Dendritic cell treated with granulocyte-macrophage colony-stimulating factor and Interleukin-4, amounts not matched to agents 40 ng/mL and 50 ng/mL, for 4 days (primary cell): Measurements from ENCODE around the gene PNMA3.
"Not testable (repeated sequence)": the region's sequence is repeated elsewhere in the genome, so short reads cannot be mapped to it uniquely, and the experiment has no call there.

ENCODE experiments used
- H3K27ac Mint-ChIP-seq: one replicate; pipeline ENCODE4 v1.8.0; 2022; ENCODE audit warnings: mild to moderate bottlenecking, mixed read lengths
- H3K27me3 Mint-ChIP-seq: one replicate; pipeline ENCODE4 v1.8.0; 2022; ENCODE audit warnings: mild to moderate bottlenecking, mixed read lengths
- H3K36me3 Mint-ChIP-seq: one replicate; pipeline ENCODE4 v1.8.0; 2022; ENCODE audit warnings: low read depth, mixed read lengths
- H3K4me1 Mint-ChIP-seq: one replicate; pipeline ENCODE4 v1.8.0; 2022; ENCODE audit warnings: low read depth, mixed read lengths
- H3K4me3 Mint-ChIP-seq: one replicate; pipeline ENCODE4 v1.8.0; 2022; ENCODE audit warnings: mild to moderate bottlenecking, moderate library complexity, mixed read lengths
- H3K9me3 Mint-ChIP-seq: one replicate; pipeline ENCODE4 v1.8.0; 2022; ENCODE audit warnings: mixed read lengths
- intact Hi-C: fragments of 100-400 bp; cut with micrococcal nuclease; formaldehyde crosslinking; loops from one replicate; pipeline ENCODE4 v1.15.0; 2022

Gene PNMA3, protein sequence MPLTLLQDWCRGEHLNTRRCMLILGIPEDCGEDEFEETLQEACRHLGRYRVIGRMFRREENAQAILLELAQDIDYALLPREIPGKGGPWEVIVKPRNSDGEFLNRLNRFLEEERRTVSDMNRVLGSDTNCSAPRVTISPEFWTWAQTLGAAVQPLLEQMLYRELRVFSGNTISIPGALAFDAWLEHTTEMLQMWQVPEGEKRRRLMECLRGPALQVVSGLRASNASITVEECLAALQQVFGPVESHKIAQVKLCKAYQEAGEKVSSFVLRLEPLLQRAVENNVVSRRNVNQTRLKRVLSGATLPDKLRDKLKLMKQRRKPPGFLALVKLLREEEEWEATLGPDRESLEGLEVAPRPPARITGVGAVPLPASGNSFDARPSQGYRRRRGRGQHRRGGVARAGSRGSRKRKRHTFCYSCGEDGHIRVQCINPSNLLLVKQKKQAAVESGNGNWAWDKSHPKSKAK

DNA sequence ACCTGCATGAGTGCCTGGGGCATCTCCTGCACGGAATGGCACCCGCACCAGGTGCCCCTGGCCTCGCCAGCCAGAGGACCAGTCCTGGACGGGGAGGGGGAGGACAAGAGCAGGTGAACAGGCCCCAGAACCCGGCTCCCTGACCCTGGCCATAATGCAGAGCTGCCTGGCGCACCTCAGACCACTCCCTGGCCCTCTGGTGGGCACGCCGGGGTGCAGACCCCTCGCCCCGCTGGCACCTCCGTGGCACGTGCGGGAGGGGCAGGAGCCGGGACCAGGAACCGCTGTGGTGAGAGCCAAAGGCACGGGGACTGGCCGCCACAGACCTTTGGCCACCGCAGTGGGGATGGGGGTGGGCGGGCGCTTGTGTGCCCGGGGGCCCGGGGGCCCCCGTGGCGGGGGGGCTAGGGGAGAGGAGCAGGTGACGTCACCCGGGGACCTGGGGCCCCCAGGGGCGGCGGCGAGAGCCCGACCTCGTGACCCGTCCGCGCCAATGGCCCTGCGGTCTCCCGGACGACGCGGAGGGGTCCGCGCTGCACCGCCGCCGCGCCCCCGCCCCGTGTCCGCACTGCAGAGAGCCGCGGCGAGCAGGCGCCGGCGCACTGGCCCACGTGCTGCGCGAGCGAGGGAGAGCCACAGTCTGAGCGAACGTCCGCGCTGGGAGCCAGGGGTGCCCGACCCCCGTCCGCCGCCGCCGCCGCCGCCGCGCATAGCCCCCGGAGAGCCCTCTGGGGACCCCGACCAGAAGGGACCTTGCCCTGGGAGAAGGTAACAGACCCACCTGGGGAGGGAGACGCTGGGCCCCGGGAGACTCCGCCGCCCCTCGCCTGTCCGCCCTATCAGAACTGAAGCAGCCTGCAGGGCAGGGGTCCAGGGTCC, at the start of gene PNMA3:
PNMA3 (plus strand) TSS at position 600 of the 879 bp plus-strand sequence. CDS start 586 bp downstream, outside the sequence.
- Mint-ChIP-seq H3K4me3 (no peak within 1 kb of the TSS), H3K4me1 (no peaks in the 10 kb centered on the region), H3K9me3 (no peaks in the 10 kb centered on the region), H3K27me3 (peaks cover 20% of the 10 kb centered on the region), H3K27ac (no peak within 1 kb of the TSS), H3K36me3 (no peaks in the 10 kb centered on the region)
- intact Hi-C loops = no loop called here

DNA sequence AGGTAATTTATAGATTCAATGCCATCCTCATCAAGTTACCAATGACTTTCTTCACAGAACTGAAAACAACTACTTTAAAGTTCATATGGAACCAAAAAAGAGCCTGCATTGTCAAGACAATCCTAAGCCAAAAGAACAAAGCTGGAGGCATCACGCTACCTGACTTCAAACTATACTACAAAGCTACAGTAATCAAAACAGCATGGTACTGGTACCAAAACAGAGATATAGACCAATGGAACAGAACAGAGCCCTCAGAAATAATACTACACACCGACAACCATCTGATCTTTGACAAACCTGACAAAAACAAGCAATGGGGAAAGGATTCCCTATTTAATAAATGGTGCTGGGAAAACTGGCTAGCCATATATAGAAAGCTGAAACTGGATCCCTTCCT, 39.1 kb upstream of the PNMA3 start:
- H3K4me1 Mint-ChIP-seq, H3K9me3 Mint-ChIP-seq, intact Hi-C loops, H3K36me3 Mint-ChIP-seq, H3K4me3 Mint-ChIP-seq, H3K27ac Mint-ChIP-seq: not testable (repeated sequence)
- peaks cover 12% of the 10 kb centered on the region for H3K27me3 Mint-ChIP-seq

DNA sequence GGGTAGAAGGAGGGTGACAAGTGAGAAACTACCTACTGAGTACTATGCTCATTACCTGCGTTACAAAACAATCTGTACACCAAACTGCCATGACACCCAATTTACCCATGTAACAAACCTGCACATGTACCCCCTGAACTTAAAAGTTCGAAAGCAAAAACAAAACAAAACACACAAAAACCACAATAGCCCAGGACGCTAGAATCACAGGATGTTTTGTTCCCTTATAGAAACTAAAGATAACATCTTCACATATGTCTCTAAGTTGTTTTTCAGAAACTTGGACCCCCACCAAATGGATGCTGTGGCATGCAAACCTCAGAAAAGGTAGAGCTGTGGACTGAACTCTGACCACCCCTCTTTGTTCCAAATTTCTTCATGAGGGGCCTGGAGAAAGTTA, 37.1 kb upstream of the PNMA3 start:
- H3K4me1 Mint-ChIP-seq = no peaks in the 10 kb centered on the region
- H3K36me3 Mint-ChIP-seq = no peaks in the 10 kb centered on the region
- intact Hi-C loops = no loop called here
- no peak overlapping the region for H3K4me3 Mint-ChIP-seq
- no peak overlapping the region for H3K27ac Mint-ChIP-seq
- peaks cover 12% of the 10 kb centered on the region for H3K27me3 Mint-ChIP-seq
- H3K9me3 Mint-ChIP-seq = no peaks in the 10 kb centered on the region

DNA sequence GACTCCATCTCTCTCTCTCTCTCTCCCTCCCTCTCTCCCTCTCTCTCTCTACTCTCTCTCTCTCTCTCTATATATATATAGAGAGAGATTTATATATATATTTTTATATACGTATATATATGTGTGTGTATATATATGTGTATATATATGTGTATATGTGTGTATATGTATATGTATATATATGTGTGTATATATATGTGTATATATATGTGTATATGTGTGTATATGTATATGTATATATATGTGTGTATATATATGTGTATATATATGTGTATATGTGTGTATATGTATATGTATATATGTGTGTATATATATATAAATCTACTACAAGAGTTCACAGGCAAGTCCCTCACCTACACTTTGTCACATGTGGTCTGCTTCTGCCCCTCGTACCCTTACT, 29.8 kb upstream of the PNMA3 start:
- H3K4me1 Mint-ChIP-seq, H3K36me3 Mint-ChIP-seq, H3K27ac Mint-ChIP-seq, H3K9me3 Mint-ChIP-seq, H3K4me3 Mint-ChIP-seq, H3K27me3 Mint-ChIP-seq, intact Hi-C loops: not testable (repeated sequence)

DNA sequence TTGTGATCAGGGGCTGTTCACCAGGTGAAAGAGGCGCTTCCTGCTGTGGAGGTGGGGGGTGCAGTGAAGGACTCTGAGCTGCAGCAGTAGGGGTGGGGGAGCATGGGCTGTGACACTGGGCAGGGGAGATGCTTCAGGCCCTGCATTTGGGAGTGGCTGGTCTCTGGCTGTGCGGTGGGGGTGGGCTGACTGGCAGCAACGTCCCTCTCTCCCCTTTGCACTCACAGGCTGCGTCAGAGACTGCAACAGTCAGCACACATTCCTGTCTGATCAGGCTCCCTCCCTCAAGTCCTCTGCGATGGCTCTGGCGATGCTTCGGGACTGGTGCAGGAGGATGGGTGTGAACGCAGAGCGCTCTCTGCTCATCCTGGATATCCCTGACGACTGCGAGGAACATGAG, 27.8 kb upstream of the PNMA3 start:
- intact Hi-C loops, H3K36me3 Mint-ChIP-seq, H3K4me3 Mint-ChIP-seq, H3K27me3 Mint-ChIP-seq, H3K4me1 Mint-ChIP-seq, H3K9me3 Mint-ChIP-seq, H3K27ac Mint-ChIP-seq: not testable (repeated sequence)

DNA sequence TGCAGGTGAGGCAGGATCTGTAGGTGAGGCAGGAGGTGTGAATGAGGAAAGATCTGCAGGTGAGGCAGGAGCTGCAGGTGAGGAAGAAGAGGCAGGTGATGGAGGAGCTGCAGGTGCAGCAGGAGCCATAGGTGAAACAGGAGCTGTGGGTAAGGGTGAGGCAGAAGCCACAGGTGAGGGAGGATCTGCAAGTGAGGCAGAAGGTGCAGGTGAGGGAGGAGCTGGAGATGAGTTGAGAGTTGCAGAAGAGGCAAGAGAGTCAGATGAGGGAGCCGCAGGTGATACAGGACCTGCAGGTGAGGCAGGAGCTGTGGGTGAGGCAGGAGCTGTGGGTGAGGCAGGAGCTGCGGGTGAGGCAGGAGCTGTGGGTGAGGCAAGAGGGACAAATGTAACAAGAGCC, 27.1 kb upstream of the PNMA3 start:
- Mint-ChIP-seq H3K4me3 (no peak overlapping the region), H3K27ac (no peak overlapping the region)

DNA sequence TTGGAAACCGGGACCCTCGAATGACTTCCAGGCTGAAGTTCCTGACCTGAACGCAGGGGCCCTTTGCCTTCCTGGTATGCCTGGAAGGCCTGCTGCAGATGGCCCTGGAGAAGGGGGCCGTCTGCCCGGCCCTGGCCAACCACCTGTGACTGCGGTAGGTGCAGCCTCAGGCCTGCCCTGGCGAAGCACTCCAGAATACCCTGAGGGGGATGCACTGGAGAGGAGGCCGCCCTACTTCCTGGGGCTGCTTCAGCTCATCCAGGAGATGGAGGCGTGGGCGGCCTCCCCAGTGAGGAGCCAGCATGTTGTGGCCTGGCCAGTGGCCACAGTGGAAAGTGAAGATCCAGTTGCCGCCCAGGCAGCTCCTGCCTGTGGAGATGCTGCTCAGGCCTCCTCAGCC, 26.4 kb upstream of the PNMA3 start:
- Mint-ChIP-seq H3K9me3 (no peaks in the 10 kb centered on the region), H3K27ac (no peak overlapping the region), H3K4me1 (no peaks in the 10 kb centered on the region), H3K36me3 (no peaks in the 10 kb centered on the region), H3K27me3 (peaks cover 7% of the 10 kb centered on the region), H3K4me3 (no peak overlapping the region)
- intact Hi-C loops = loop anchor here (5.0 to 10.0 kb wide), 2 partner anchors 88 to 475 kb away; no protein-coding TSS in a partner anchor

More for the DNA sequence above, 27.1 kb upstream of the PNMA3 start:
- intact Hi-C loops = no loop called here
- Mint-ChIP-seq H3K27me3 (peaks cover 7% of the 10 kb centered on the region), H3K9me3 (no peaks in the 10 kb centered on the region), H3K4me1 (no peaks in the 10 kb centered on the region), H3K36me3 (no peaks in the 10 kb centered on the region)

DNA sequence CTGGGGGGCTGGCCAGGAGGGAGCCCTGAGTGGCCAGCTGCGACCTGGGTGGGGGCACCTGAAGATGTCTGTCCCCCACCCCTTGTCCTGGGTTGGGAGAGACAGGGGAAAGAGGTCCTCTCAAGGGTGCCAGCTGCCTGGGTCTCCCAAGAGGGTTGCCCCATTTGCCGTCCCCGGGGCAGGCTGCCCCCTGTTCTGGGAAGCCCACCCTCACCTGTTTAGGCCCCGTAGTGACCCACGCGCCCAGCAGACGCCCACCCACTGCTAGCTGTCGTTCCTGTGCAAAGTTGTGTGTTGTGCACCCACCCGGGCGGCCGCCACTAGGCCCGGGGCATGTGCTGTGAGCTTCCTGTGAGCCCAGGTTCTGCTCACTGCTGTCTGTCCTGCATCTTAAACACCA, 25.5 kb upstream of the PNMA3 start:
- Mint-ChIP-seq H3K27ac (peak overlapping the region; percentile 91), H3K4me1 (no peaks in the 10 kb centered on the region), H3K36me3 (no peaks in the 10 kb centered on the region), H3K9me3 (no peaks in the 10 kb centered on the region), H3K4me3 (no peak overlapping the region), H3K27me3 (peaks cover 7% of the 10 kb centered on the region)
- intact Hi-C loops = loop anchor here (5.0 to 10.0 kb wide), 2 partner anchors 88 to 474 kb away; no protein-coding TSS in a partner anchor

DNA sequence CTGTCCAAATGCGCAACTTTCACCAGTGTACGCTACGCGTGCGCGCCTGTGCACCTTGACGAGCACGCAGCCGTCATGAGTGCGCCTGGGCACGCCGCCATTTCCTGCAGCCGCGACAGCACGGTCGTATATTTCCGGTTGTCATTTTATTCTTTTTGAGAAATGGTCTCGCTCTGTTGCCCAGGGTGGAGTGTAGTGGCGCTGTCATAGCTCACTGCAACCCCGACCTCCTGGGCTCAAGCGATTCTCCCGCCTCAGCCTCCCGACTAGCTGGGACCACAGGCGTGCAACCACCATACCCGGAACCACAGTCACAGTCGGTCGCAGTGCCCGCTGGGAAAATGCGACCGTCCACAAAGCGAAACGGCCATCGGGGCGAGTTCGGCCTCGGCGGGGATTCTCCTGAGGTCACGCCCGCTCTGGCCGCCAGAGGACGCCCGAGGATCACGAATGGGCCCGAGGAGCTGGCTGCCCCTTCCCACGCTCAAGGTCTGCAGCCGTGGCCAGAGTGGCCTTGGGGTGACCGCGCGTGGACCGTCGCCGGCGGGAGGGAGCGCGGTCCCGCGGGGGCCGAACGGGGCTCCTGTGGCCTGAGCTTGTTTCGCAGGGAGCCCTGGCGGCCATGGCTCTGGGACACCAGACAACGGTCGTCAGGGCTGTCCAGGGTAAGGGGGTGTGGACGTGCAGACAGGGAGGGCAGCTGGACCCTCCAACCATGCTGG, 23.7 kb upstream of the PNMA3 start:
- no peaks in the 10 kb centered on the region for H3K9me3 Mint-ChIP-seq
- no peaks in the 10 kb centered on the region for H3K36me3 Mint-ChIP-seq
- intact Hi-C loops = loop anchor here (5.0 to 10.0 kb wide), 2 partner anchors 90 to 472 kb away; no protein-coding TSS in a partner anchor
- peak overlapping the region; percentile 91 for H3K27ac Mint-ChIP-seq
- H3K4me1 Mint-ChIP-seq = no peaks in the 10 kb centered on the region
- H3K27me3 Mint-ChIP-seq = peaks cover 7% of the 10 kb centered on the region
- H3K4me3 Mint-ChIP-seq = peak overlapping the region; percentile 76

DNA sequence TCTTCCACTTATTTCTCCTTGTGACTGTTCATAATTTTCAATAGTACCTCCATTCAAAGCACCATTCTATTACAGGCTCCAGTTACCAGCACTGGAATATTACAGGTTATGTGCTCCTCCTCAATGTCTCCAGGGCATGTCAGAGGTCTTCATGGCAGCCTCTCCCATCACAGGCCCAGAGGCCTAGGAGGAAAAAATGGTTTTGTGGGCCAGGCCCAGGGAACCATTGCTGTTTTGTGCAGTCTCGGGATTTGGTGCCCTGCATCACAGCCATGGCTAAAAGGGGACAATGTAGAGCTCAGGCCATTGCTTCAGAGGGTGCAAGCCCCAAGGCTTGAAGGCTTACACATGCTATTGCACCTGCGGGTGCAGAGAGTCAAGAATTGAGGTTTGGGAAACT, 7.2 kb upstream of the PNMA3 start:
- Mint-ChIP-seq H3K9me3 (peaks cover 12% of the 10 kb centered on the region), H3K4me3 (no peak overlapping the region), H3K27ac (no peak overlapping the region), H3K36me3 (no peaks in the 10 kb centered on the region), H3K27me3 (peaks cover 1% of the 10 kb centered on the region), H3K4me1 (no peaks in the 10 kb centered on the region)
- intact Hi-C loops = no loop called here

DNA sequence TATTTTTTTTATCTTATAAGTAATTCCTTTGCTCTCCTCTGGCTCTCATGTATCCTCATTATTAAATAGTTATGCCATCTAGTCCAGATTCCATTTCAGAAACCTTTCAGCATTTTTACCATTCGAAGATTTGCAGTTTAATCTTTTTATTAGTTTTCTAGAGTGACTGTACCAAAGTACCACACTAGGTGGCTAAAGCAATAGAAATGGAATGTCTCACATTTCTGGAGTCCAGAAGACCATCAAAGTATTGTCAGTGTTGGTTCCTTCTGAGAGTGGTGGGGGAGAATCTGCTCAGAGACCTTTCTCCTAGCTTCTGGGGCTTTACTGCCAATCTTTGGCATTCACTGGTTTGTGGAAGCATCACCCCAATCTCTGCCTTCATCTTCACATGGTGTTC, 3.7 kb upstream of the PNMA3 start:
- peaks cover 12% of the 10 kb centered on the region for H3K9me3 Mint-ChIP-seq
- H3K27ac Mint-ChIP-seq = no peak overlapping the region
- H3K4me3 Mint-ChIP-seq = no peak overlapping the region
- H3K36me3 Mint-ChIP-seq = no peaks in the 10 kb centered on the region
- no peaks in the 10 kb centered on the region for H3K4me1 Mint-ChIP-seq
- peaks cover 19% of the 10 kb centered on the region for H3K27me3 Mint-ChIP-seq
- intact Hi-C loops = no loop called here

DNA sequence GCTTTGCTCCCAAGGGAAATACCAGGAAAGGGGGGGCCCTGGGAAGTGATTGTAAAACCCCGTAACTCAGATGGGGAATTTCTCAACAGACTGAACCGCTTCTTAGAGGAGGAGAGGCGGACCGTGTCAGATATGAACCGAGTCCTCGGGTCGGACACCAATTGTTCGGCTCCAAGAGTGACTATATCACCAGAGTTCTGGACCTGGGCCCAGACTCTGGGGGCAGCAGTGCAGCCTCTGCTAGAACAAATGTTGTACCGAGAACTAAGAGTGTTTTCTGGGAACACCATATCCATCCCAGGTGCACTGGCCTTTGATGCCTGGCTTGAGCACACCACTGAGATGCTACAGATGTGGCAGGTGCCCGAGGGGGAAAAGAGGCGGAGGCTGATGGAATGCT, 1.0 kb downstream of the PNMA3 start:
- intact Hi-C loops = no loop called here
- Mint-ChIP-seq H3K36me3 (no peaks in the 10 kb centered on the region), H3K4me1 (no peaks in the 10 kb centered on the region), H3K27me3 (peaks cover 20% of the 10 kb centered on the region), H3K9me3 (no peaks in the 10 kb centered on the region), H3K27ac (no peak overlapping the region), H3K4me3 (no peak overlapping the region)

DNA sequence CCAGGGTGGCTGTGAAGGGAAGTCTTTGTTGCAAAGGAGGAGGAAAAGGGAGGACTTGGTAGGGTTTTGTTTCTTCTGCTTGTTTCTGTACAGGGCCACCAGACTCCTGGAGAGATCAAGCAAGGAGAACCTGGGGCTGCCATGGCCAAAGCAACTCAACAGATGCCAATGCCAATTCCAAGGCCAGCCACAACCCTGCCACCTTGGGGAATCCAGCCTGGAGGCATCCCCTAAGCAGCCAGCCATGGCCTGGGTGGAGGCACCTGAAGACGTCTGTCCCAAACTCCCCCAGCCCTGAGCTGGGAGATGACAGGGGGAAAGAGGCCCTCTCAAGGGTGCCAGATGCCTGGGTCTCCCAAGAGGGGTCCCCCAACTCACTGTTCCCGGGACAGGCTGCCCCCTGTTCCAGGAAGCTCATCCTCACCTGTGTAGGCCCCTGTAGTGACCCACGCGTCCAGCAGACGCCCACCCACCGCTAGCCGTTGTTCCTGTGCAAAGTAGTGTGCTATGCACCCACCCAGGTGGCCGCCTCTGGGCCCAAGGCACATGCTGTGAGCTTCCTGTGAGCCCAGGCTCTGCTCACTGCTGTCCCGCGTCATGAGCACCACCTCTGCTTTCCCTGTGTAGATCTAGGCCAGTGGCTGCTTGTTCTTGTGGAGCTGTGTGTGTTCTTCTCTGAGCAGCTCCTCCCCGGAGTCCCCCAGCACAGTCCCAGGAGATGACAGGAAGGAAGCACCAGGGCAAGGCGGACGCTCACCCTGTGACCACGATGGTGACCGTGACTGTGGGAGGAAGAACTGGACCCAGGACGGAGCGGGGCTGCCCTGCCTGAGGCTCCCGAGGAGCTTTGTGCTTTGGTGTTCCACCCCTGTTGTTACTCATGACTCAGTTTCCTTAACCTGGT, 3.2 kb downstream of the PNMA3 start:
- peaks cover 19% of the 10 kb centered on the region for H3K27me3 Mint-ChIP-seq
- no peak overlapping the region for H3K27ac Mint-ChIP-seq
- H3K4me1 Mint-ChIP-seq = no peaks in the 10 kb centered on the region
- intact Hi-C loops = no loop called here
- no peak overlapping the region for H3K4me3 Mint-ChIP-seq
- no peaks in the 10 kb centered on the region for H3K9me3 Mint-ChIP-seq
- H3K36me3 Mint-ChIP-seq = no peaks in the 10 kb centered on the region
